HepG2 (cell line): Measurements from ENCODE around the gene COX5B. TPM values are rescaled to one million over a fixed set of nuclear protein-coding genes. Genes with fewer than 3 reads are reported as not detected.

ENCODE experiments used
- ATAC-seq: fragments of 200-7000 bp; cut with Tn5 transposase; 3 replicates; pipeline ENCODE4 v1.9.1; 2020; ENCODE audit warnings: mild to moderate bottlenecking, moderate library complexity
- BruUV-seq: library from RNA; stranded (reverse); fragments of 400-500 nt; replicated peaks from 2 replicates; lab custom pipeline; 2021; lab: Mats Ljungman, UMichigan
- CTCF ChIA-PET: fragments of 300-600 bp; formaldehyde crosslinking; extraction: SDS; loops from one replicate; lab custom pipeline; 2021; ENCODE audit warnings: low total read pairs, inconsistent platforms, low intra/inter-chr PET ratio; lab: Yijun Ruan, JAX
- POLR2A ChIA-PET: fragments of 350-600 bp; sonication (Branson Sonifier 250); formaldehyde crosslinking; loops from one replicate; lab custom pipeline; 2020; ENCODE audit warnings: antibody characterized with exemption, inconsistent platforms; lab: Yijun Ruan, JAX
- DNase-seq: peaks from one replicate; pipeline ENCODE4 v3.0.0-alpha.2; 2015; ENCODE audit warnings: low spot score
- FAIRE-seq: peaks from 3 replicates; lab custom pipeline; 2011; peaks lifted over from hg19 to GRCh38; lab: Jason Lieb, UNC
- H2AFZ ChIP-seq: one replicate; pipeline ENCODE4 v1.6.1; 2011; ENCODE audit warnings: low read length, inconsistent platforms
- H3K27ac ChIP-seq: fragments of 300-600 bp; 3 replicates; pipeline ENCODE4 v1.8.0; 2011; ENCODE audit warnings: mixed run types, mild to moderate bottlenecking, mixed read lengths, low read length, inconsistent platforms; ENCODE audit not compliant: insufficient read depth; ENCODE audit errors: extremely low read length
- H3K27me3 ChIP-seq, 2 experiments: fragments of 200-600 bp in 1 of 2; 2 replicates in 1 of 2; 3 replicates in 1 of 2; pipeline versions ENCODE4 v1.6.0 to v1.8.0; 2011; ENCODE audit warnings: low read length in 2 of 2, mild to moderate bottlenecking in 2 of 2, moderate library complexity in 2 of 2, inconsistent platforms in 1 of 2; ENCODE audit not compliant: insufficient read depth in 2 of 2, control insufficient read depth in 1 of 2
- H3K36me3 ChIP-seq, 2 experiments: fragments of 200-600 bp in 1 of 2; replicated peaks in 1 of 2; 2 replicates in 1 of 2; 3 replicates in 1 of 2; pipeline versions ENCODE4 v1.5.1 to v1.8.0; 2011; ENCODE audit warnings: low read length in 2 of 2, inconsistent platforms in 1 of 2; ENCODE audit not compliant: insufficient read depth in 2 of 2, control insufficient read depth in 1 of 2
- H3K4me1 ChIP-seq: 2 replicates; pipeline ENCODE4 v1.5.1; 2012; ENCODE audit warnings: low read length, inconsistent platforms; ENCODE audit not compliant: insufficient read depth
- H3K4me2 ChIP-seq: 2 replicates; pipeline ENCODE4 v1.6.0; 2011; ENCODE audit warnings: low read depth, low read length, inconsistent platforms
- H3K4me3 ChIP-seq, 3 experiments: fragments of 200-600 bp in 1 of 3; sonication (generic), shearing (Covaris generic) in 1 of 3; replicated peaks in 1 of 3; 2 replicates each; pipeline ENCODE4 v1.5.1; 2011 to 2016; ENCODE audit warnings: low read length in 3 of 3, inconsistent platforms in 2 of 3, low read depth in 2 of 3, mild to moderate bottlenecking in 2 of 3, control low read depth in 1 of 3, mixed read lengths in 1 of 3; ENCODE audit not compliant: insufficient read depth in 1 of 3
- H3K79me2 ChIP-seq: one replicate; pipeline ENCODE4 v1.6.1; 2011; ENCODE audit warnings: low read length, inconsistent platforms; ENCODE audit not compliant: insufficient read depth
- H3K9ac ChIP-seq: 2 replicates; pipeline ENCODE4 v1.6.0; 2011; ENCODE audit warnings: mild to moderate bottlenecking, low read depth, low read length, inconsistent platforms; ENCODE audit not compliant: insufficient read depth
- H3K9me3 ChIP-seq: 2 replicates; pipeline ENCODE4 v1.5.1; 2012; ENCODE audit warnings: mild to moderate bottlenecking, low read length
- H4K20me1 ChIP-seq: 2 replicates; pipeline ENCODE4 v1.6.0; 2011; ENCODE audit warnings: inconsistent platforms, mild to moderate bottlenecking, low read length, moderate library complexity; ENCODE audit not compliant: insufficient read depth
- ESRRA ChIP-seq: sonication (generic); formaldehyde crosslinking; IDR thresholded peaks from 2 replicates; pipeline ENCODE4 v1.5.1; 2020; ENCODE audit warnings: mild to moderate bottlenecking, low read depth, missing genetic modification reagents
- NFE2L2 ChIP-seq: fragments of 150-350 bp; IDR thresholded peaks from 2 replicates; pipeline ENCODE4 v1.6.1; 2014; ENCODE audit warnings: low read length
- PHB2 ChIP-seq: fragments of 450-650 bp; IDR thresholded peaks from 2 replicates; pipeline ENCODE4 v1.6.1; 2018; ENCODE audit not compliant: partially characterized antibody
- TAF15 ChIP-seq: fragments of 200-400 bp; formaldehyde crosslinking; IDR thresholded peaks from one replicate; pipeline ENCODE4 v1.6.1; 2018; ENCODE audit warnings: mild to moderate bottlenecking, low read depth, low read length; ENCODE audit not compliant: poor library complexity, severe bottlenecking
- XRCC5 ChIP-seq: fragments of 200-400 bp; formaldehyde crosslinking; optimal IDR thresholded peaks from 2 replicates; pipeline ENCODE3; 2017; ENCODE audit warnings: mild to moderate bottlenecking, low read length
- ZC3H13 ChIP-seq: sonication (generic); formaldehyde crosslinking; IDR thresholded peaks from 2 replicates; pipeline ENCODE4 v1.8.1; 2023; ENCODE audit warnings: mild to moderate bottlenecking, missing genetic modification reagents, moderate library complexity
- ZFP41 ChIP-seq: sonication (generic); formaldehyde crosslinking; IDR thresholded peaks from 2 replicates; pipeline ENCODE4 v1.4.0; 2020; ENCODE audit warnings: mild to moderate bottlenecking, missing genetic modification reagents, borderline replicate concordance
- ZNF121 ChIP-seq: sonication (generic); formaldehyde crosslinking; IDR thresholded peaks from 2 replicates; pipeline ENCODE4 v1.5.0; 2020; ENCODE audit warnings: mild to moderate bottlenecking, missing genetic modification reagents
- ZNF432 ChIP-seq: sonication (generic); formaldehyde crosslinking; IDR thresholded peaks from 2 replicates; pipeline ENCODE4 v1.5.0; 2020; ENCODE audit warnings: missing genetic modification reagents, mild to moderate bottlenecking, borderline replicate concordance
- ZNF549 ChIP-seq: sonication (generic); formaldehyde crosslinking; IDR thresholded peaks from 2 replicates; pipeline ENCODE4 v1.5.0; 2020; ENCODE audit warnings: missing genetic modification reagents
- ZNF607 ChIP-seq: sonication (generic); formaldehyde crosslinking; IDR thresholded peaks from 2 replicates; pipeline ENCODE4 v1.5.1; 2020; ENCODE audit warnings: missing genetic modification reagents, mild to moderate bottlenecking, borderline replicate concordance
- ZNF773 ChIP-seq: sonication (generic); formaldehyde crosslinking; IDR thresholded peaks from 2 replicates; pipeline ENCODE4 v1.4.0; 2020; ENCODE audit warnings: missing genetic modification reagents, borderline replicate concordance
- ZNF776 ChIP-seq: sonication (generic); formaldehyde crosslinking; IDR thresholded peaks from 2 replicates; pipeline ENCODE4 v1.4.0; 2020; ENCODE audit warnings: mild to moderate bottlenecking, missing genetic modification reagents
- in situ Hi-C: cut with HindIII; loops from 2 replicates; pipeline ENCODE4 v1.10.0; 2017; ENCODE audit warnings: low pct_unique_long_range_greater_than_20kb; ENCODE audit not compliant: extremely low pct_ligation_motif_present
- intact Hi-C: fragments of 100-400 bp; cut with micrococcal nuclease; formaldehyde crosslinking; loops from one replicate; pipeline ENCODE4 v1.10.0; 2022; ENCODE audit not compliant: unreplicated experiment
- polyA plus RNA-seq, 8 experiments: library from polyadenylated mRNA; depleted of rRNA in 3 of 8; stranded (reverse) in 7 of 8; unstranded in 1 of 8; fragments of >200 nt; fragmentation: Illumina TruSeq in 4 of 8; extraction: Trizol in 4 of 8; gene quantifications; 2 replicates each; pipeline versions ENCODE4 v1.2.1 to v1.2.3, GENCODE V29; 2011 to 2016; ENCODE audit warnings: low read depth in 4 of 8, missing spikeins in 1 of 8, mixed read lengths in 1 of 8; ENCODE audit not compliant: insufficient read depth in 1 of 8
- total RNA-seq, 5 experiments: library from RNA; depleted of rRNA; stranded (reverse); fragments of >200 nt; fragmentation: Illumina TruSeq; extraction: Trizol; gene quantifications; 2 replicates each; pipeline ENCODE4 v1.2.3, GENCODE V29; 2016; ENCODE audit warnings: low read depth in 1 of 5
- TF ChIP-seq, protein P1 (sequence below): sonication (generic); formaldehyde crosslinking; IDR thresholded peaks from 2 replicates; pipeline ENCODE4 v1.4.0; 2020; ENCODE audit warnings: missing genetic modification reagents
- TF ChIP-seq, protein P2 (sequence below), 2 experiments: IDR thresholded peaks; 2 replicates each; pipeline ENCODE4 v1.6.1; 2011 to 2012; ENCODE audit warnings: low read length in 2 of 2, borderline replicate concordance in 1 of 2, low read depth in 1 of 2, mild to moderate bottlenecking in 1 of 2, moderate library complexity in 1 of 2
- TF ChIP-seq, protein P3 (sequence below): sonication (generic); formaldehyde crosslinking; conservative IDR thresholded peaks from 2 replicates; pipeline ENCODE4 v1.8.0; 2022; ENCODE audit warnings: missing genetic modification reagents

The COX5B gene
- total and polyA plus RNA-seq, 2 of the 13 experiments (the other 11 are each of a cell fraction or from before 2014, with no cell fraction given): 453 to 536 TPM

DNA sequence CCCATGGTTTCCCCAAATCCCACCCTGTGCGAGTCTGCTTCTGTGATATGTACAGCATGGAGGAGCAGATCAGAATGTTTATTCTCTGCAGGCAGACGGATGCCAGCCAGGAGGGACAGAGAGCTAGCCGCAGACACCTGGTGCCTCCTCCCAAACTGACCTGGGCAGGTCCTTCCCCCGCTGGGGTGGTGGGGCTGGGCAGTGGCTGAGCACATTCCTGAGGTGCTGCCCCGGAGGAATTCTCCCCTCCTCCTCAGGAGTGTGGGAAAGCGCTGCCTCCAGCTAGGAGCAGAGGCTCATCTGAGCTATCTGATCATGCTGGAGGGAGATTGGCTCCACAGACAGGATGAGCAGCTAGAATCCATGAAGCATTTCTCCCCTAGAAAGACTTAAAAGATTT lies 45.3 kb downstream of the COX5B start (continued):
- TF ChIP-seq, protein P1, sequence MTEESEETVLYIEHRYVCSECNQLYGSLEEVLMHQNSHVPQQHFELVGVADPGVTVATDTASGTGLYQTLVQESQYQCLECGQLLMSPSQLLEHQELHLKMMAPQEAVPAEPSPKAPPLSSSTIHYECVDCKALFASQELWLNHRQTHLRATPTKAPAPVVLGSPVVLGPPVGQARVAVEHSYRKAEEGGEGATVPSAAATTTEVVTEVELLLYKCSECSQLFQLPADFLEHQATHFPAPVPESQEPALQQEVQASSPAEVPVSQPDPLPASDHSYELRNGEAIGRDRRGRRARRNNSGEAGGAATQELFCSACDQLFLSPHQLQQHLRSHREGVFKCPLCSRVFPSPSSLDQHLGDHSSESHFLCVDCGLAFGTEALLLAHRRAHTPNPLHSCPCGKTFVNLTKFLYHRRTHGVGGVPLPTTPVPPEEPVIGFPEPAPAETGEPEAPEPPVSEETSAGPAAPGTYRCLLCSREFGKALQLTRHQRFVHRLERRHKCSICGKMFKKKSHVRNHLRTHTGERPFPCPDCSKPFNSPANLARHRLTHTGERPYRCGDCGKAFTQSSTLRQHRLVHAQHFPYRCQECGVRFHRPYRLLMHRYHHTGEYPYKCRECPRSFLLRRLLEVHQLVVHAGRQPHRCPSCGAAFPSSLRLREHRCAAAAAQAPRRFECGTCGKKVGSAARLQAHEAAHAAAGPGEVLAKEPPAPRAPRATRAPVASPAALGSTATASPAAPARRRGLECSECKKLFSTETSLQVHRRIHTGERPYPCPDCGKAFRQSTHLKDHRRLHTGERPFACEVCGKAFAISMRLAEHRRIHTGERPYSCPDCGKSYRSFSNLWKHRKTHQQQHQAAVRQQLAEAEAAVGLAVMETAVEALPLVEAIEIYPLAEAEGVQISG (CRISPR knock-in tag): no peak
- TF ChIP-seq ZC3H13 (CRISPR knock-in tag) (no peak), NFE2L2 (no peak)

DNA sequence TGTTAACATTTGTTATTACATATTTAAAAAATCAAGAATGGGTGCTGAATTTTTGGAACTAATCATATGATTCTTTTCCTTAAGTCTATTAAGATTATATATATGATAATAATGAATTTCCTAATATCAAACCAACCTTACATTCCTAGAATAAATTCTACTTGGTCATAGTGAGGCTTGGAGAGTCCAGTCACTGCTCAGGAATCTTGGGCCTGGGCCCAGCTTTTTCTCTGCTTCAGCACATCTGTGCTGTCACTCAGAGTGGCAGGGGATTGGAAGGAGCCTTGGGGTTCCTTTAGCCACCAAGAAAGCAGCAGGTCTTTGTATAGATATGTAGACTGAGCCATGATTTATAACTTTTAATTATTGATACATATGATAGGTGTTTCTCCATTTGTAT lies 47.6 kb downstream of the COX5B start:
- DNase-seq (no peak), FAIRE-seq (no peak), ATAC-seq (no peak)
- TF ChIP-seq ZNF776 (CRISPR knock-in tag) (no peak), ZNF607 (CRISPR knock-in tag) (no peak), ESRRA (CRISPR knock-in tag) (no peak), PHB2 (no peak), XRCC5 (no peak), ZFP41 (CRISPR knock-in tag) (no peak), ZNF549 (CRISPR knock-in tag) (no peak), ZNF773 (no peak), TAF15 (no peak), ZNF432 (CRISPR knock-in tag) (no peak), ZNF121 (no peak)
- TF ChIP-seq, protein P2, sequence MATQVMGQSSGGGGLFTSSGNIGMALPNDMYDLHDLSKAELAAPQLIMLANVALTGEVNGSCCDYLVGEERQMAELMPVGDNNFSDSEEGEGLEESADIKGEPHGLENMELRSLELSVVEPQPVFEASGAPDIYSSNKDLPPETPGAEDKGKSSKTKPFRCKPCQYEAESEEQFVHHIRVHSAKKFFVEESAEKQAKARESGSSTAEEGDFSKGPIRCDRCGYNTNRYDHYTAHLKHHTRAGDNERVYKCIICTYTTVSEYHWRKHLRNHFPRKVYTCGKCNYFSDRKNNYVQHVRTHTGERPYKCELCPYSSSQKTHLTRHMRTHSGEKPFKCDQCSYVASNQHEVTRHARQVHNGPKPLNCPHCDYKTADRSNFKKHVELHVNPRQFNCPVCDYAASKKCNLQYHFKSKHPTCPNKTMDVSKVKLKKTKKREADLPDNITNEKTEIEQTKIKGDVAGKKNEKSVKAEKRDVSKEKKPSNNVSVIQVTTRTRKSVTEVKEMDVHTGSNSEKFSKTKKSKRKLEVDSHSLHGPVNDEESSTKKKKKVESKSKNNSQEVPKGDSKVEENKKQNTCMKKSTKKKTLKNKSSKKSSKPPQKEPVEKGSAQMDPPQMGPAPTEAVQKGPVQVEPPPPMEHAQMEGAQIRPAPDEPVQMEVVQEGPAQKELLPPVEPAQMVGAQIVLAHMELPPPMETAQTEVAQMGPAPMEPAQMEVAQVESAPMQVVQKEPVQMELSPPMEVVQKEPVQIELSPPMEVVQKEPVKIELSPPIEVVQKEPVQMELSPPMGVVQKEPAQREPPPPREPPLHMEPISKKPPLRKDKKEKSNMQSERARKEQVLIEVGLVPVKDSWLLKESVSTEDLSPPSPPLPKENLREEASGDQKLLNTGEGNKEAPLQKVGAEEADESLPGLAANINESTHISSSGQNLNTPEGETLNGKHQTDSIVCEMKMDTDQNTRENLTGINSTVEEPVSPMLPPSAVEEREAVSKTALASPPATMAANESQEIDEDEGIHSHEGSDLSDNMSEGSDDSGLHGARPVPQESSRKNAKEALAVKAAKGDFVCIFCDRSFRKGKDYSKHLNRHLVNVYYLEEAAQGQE (IDR thresholded peaks at IDR 0.05; ENCODE audit: borderline replicate concordance in 1 of 2, low read depth in 1 of 2, low read length in 2 of 2): no peak
- TF ChIP-seq, protein P3, sequence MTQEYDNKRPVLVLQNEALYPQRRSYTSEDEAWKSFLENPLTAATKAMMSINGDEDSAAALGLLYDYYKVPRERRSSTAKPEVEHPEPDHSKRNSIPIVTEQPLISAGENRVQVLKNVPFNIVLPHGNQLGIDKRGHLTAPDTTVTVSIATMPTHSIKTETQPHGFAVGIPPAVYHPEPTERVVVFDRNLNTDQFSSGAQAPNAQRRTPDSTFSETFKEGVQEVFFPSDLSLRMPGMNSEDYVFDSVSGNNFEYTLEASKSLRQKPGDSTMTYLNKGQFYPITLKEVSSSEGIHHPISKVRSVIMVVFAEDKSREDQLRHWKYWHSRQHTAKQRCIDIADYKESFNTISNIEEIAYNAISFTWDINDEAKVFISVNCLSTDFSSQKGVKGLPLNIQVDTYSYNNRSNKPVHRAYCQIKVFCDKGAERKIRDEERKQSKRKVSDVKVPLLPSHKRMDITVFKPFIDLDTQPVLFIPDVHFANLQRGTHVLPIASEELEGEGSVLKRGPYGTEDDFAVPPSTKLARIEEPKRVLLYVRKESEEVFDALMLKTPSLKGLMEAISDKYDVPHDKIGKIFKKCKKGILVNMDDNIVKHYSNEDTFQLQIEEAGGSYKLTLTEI (CRISPR knock-in tag): no peak
- Histone ChIP-seq H3K36me3 (no peaks in the 10 kb centered on the region), H4K20me1 (no peaks in the 10 kb centered on the region), H3K79me2 (no peaks in the 10 kb centered on the region), H3K4me2 (no peak overlapping the region), H3K27ac (no peak overlapping the region), H3K4me3 (no peak overlapping the region), H3K9me3 (no peaks in the 10 kb centered on the region), H3K9ac (no peak overlapping the region), H3K27me3 (no peaks in the 10 kb centered on the region), H3K4me1 (peaks cover 5% of the 10 kb centered on the region; the same call in 1 of the 2 replicates), H2AFZ (no peak overlapping the region)
- POLR2A ChIA-PET: no interaction called here
- in situ Hi-C loops (no loop called here), intact Hi-C loops (no loop called here)
- CTCF ChIA-PET: interaction anchor here (1.0 kb wide), 1 partner anchor 102 kb away, joined by 4 read pairs; no protein-coding TSS in a partner anchor
- no TSS peak for BruUV-seq
